Natural killer cell (primary cell): ENCODE measurements around the gene METTL1. TPM values are rescaled to one million over a fixed set of nuclear protein-coding genes. Genes with fewer than 3 reads are reported as not detected.

Experiments used
- ATAC-seq, 3 donors: fragments of 150-1000 bp in 2 of 3; fragments of 200-7000 bp in 1 of 3; cut with Tn5 transposase; 1 replicate in 1 of 3; 2 replicates in 2 of 3; pipeline ENCODE4 v1.10.0; 2021; ENCODE audit warnings: mild to moderate bottlenecking in 2 of 3, moderate library complexity in 2 of 3
- DNase-seq, 2 donors: peaks; one replicate each; pipeline versions ENCODE4 v3.0.0 to v3.0.0-alpha.2; 2013 to 2021; ENCODE audit warnings: mixed read lengths in 1 of 2
- H3K27ac ChIP-seq: one replicate; pipeline ENCODE4 v1.5.1; 2013; ENCODE audit warnings: mild to moderate bottlenecking, low read length
- H3K27me3 ChIP-seq: one replicate; pipeline ENCODE4 v1.6.1; 2013; ENCODE audit warnings: low read length; ENCODE audit not compliant: control insufficient read depth, insufficient read depth
- H3K36me3 ChIP-seq: one replicate; pipeline ENCODE4 v1.6.1; 2013; ENCODE audit warnings: low read length; ENCODE audit not compliant: control insufficient read depth, insufficient read depth
- H3K4me1 ChIP-seq: one replicate; pipeline ENCODE4 v1.6.1; 2013; ENCODE audit warnings: low read length; ENCODE audit not compliant: control insufficient read depth, insufficient read depth
- H3K4me3 ChIP-seq: one replicate; pipeline ENCODE4 v1.5.1; 2013; ENCODE audit warnings: low read length
- H3K9me3 ChIP-seq: one replicate; pipeline ENCODE4 v1.6.1; 2013; ENCODE audit warnings: low read length; ENCODE audit not compliant: control insufficient read depth, insufficient read depth
- H3K27ac Mint-ChIP-seq, 2 donors: one replicate each; pipeline ENCODE4 v1.8.0; 2022; ENCODE audit warnings: mild to moderate bottlenecking in 2 of 2, mixed read lengths in 2 of 2, moderate library complexity in 1 of 2
- H3K27me3 Mint-ChIP-seq, 2 donors: one replicate each; pipeline ENCODE4 v1.8.0; 2022; ENCODE audit warnings: low read depth in 2 of 2, mixed read lengths in 2 of 2
- H3K36me3 Mint-ChIP-seq: one replicate; pipeline ENCODE4 v1.8.0; 2022; ENCODE audit warnings: mixed read lengths
- H3K4me1 Mint-ChIP-seq, 2 donors: one replicate each; pipeline ENCODE4 v1.8.0; 2022; ENCODE audit warnings: mixed read lengths in 2 of 2
- H3K4me3 Mint-ChIP-seq: one replicate; pipeline ENCODE4 v1.8.0; 2022; ENCODE audit warnings: mild to moderate bottlenecking, moderate library complexity, mixed read lengths
- H3K9me3 Mint-ChIP-seq, 2 donors: one replicate each; pipeline ENCODE4 v1.8.0; 2022; ENCODE audit warnings: mixed read lengths in 2 of 2
- CTCF ChIP-seq: fragments of 200-600 bp; IDR thresholded peaks from one replicate; pipeline ENCODE4 v1.8.0; 2022; ENCODE audit warnings: antibody characterized with exemption
- WGBS: methylation state at CpG from one replicate; pipeline ENCODE4 v1.1.7; 2013; ENCODE audit warnings: missing lambda C conversion rate; ENCODE audit not compliant: insufficient coverage; 5-methylcytosine and 5-hydroxymethylcytosine counted together
- intact Hi-C: fragments of 100-400 bp; cut with micrococcal nuclease; formaldehyde crosslinking; loops from one replicate; pipeline ENCODE4 v1.14.2; 2022
- total RNA-seq, 4 donors: library from RNA; stranded (reverse); fragments of 120-200 nt in 1 of 4; gene quantifications; one replicate each; pipeline versions ENCODE4 v1.2.3 to v1.2.4, GENCODE V29; 2013 to 2022

Gene METTL1
- total RNA-seq, 3 donors from 2014 or later (not counting 1 experiment from before 2014, with no cell fraction given) = 8.0 to 12.5 (median 8.8) TPM

- Histone ChIP-seq H3K9me3 (no peaks in the 10 kb centered on the region), H3K36me3 (peaks cover 2% of the 10 kb centered on the region), H3K4me1 (peaks cover 36% of the 10 kb centered on the region), H3K27me3 (no peaks in the 10 kb centered on the region), H3K27ac (no peak overlapping the region), H3K4me3 (no peak overlapping the region)
- TF ChIP-seq CTCF = no peak
- no peaks in the 10 kb centered on the region for H3K9me3 Mint-ChIP-seq
- peaks cover 26 to 27% of the 10 kb centered on the region in 2 donors for H3K4me1 Mint-ChIP-seq
- intact Hi-C loops = loop anchor here (5.0 kb wide), 1 partner anchor 67 kb away; the partner anchor contains the start of gene CTDSP2
- no peak for ATAC-seq
- WGBS = 86% methylated on average over 4 of the region's 4 CpGs
- DNase-seq = no peak
- H3K4me3 Mint-ChIP-seq = no peak overlapping the region
- H3K27ac Mint-ChIP-seq = no peak overlapping the region
- no peaks in the 10 kb centered on the region for H3K27me3 Mint-ChIP-seq
- H3K36me3 Mint-ChIP-seq = no peaks in the 10 kb centered on the region
These were observed 8.5 kb upstream of the METTL1 start for GRCh38 chr12:57780284-57780897.

GRCh38 chr12:57779736-57780135, 7.8 kb upstream of the METTL1 start:
- H3K27ac ChIP-seq = no peak overlapping the region
- H3K9me3 Mint-ChIP-seq = no peaks in the 10 kb centered on the region
- TF ChIP-seq CTCF = no peak
- H3K27me3 ChIP-seq = no peaks in the 10 kb centered on the region
- peaks cover 26 to 27% of the 10 kb centered on the region in 2 donors for H3K4me1 Mint-ChIP-seq
- no peaks in the 10 kb centered on the region for H3K27me3 Mint-ChIP-seq
- DNase-seq (no peak), ATAC-seq (no peak)
- no peak overlapping the region for H3K27ac Mint-ChIP-seq
- peaks cover 36% of the 10 kb centered on the region for H3K4me1 ChIP-seq
- no peaks in the 10 kb centered on the region for H3K36me3 ChIP-seq
- no peaks in the 10 kb centered on the region for H3K36me3 Mint-ChIP-seq
- no peak overlapping the region for H3K4me3 Mint-ChIP-seq
- intact Hi-C loops = loop anchor here (5.0 kb wide), 1 partner anchor 68 kb away; the partner anchor contains the start of gene CTDSP2
- no peaks in the 10 kb centered on the region for H3K9me3 ChIP-seq
- no peak overlapping the region for H3K4me3 ChIP-seq
- WGBS = 89% methylated on average over 1 of the region's 1 CpG

- no peaks in the 10 kb centered on the region for H3K36me3 Mint-ChIP-seq
- peaks cover 19% of the 10 kb centered on the region in 2 donors for H3K4me1 Mint-ChIP-seq
- 95% methylated on average over 6 of the region's 7 CpGs for WGBS
- no peaks in the 10 kb centered on the region for H3K9me3 Mint-ChIP-seq
- Histone ChIP-seq H3K4me1 (peaks cover 34% of the 10 kb centered on the region), H3K27ac (no peak overlapping the region), H3K4me3 (no peak overlapping the region), H3K36me3 (no peaks in the 10 kb centered on the region), H3K9me3 (no peaks in the 10 kb centered on the region), H3K27me3 (no peaks in the 10 kb centered on the region)
- DNase-seq (no peak), ATAC-seq (no peak)
- intact Hi-C loops = no loop called here
- no peaks in the 10 kb centered on the region for H3K27me3 Mint-ChIP-seq
- H3K4me3 Mint-ChIP-seq = no peak overlapping the region
- TF ChIP-seq CTCF = no peak
- no peak overlapping the region for H3K27ac Mint-ChIP-seq
These were observed 6.0 kb upstream of the METTL1 start for GRCh38 chr12:57777911-57778310.

DNA sequence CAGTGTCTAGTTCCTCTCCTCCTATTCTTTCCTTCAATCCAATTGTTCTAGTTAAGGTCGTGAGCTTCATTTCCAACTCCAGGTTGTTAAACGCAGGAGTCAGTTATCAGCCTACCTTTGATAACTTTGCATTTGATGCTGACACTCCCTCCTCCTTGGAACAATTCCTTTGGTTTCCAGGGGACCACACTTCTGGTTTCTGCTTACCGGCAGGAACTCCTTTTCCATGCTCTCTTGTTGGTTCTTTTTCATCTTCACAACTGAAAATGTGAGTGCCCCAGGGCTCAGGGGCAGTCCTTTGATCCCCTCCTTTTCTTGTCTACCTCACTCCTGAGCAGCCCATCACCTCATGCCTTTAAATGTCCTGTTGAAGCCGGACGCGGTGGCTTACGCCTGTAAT, 5.5 kb upstream of the METTL1 start:
- intact Hi-C loops = no loop called here
- Mint-ChIP-seq H3K36me3 (no peaks in the 10 kb centered on the region), H3K9me3 (no peaks in the 10 kb centered on the region), H3K4me3 (no peak overlapping the region), H3K4me1 (peaks cover 16 to 17% of the 10 kb centered on the region in 2 donors), H3K27ac (no peak overlapping the region), H3K27me3 (no peaks in the 10 kb centered on the region)
- TF ChIP-seq CTCF = no peak
- H3K9me3 ChIP-seq = no peaks in the 10 kb centered on the region
- H3K27me3 ChIP-seq = no peaks in the 10 kb centered on the region
- no peak overlapping the region for H3K27ac ChIP-seq
- DNase-seq (no peak), ATAC-seq (no peak)
- H3K4me1 ChIP-seq = peaks cover 33% of the 10 kb centered on the region
- no peaks in the 10 kb centered on the region for H3K36me3 ChIP-seq
- WGBS = 95% methylated on average over 3 of the region's 7 CpGs
- H3K4me3 ChIP-seq = no peak overlapping the region
